ENCODE measurements around the gene NFKBIE. TPM values are rescaled to one million over a fixed set of nuclear protein-coding genes. Genes with fewer than 3 reads are reported as not detected.
A peak's percentile ranks its signal among the peaks of the same experiment; 100 is the strongest.

Gene NFKBIE
- total and polyA plus RNA-seq, 12 donors, result 1.5 to 8.7 (median 3.6) TPM

- Histone ChIP-seq H3K36me3 (no peaks in the 10 kb centered on the region), H3K27ac (no peak overlapping the region), H3K4me1 (peaks cover 0 to 10% (median 5%) of the 10 kb centered on the region in 9 donors), H3K9me3 (no peaks in the 10 kb centered on the region), H3K4me3 (no peak overlapping the region), H3K27me3 (peaks cover 23 to 92% (median 78%) of the 10 kb centered on the region in 7 donors)
- intact Hi-C loops (cut with DNase I), result no loop called here
- no peak for ATAC-seq
- DNase-seq, result no peak
- WGBS, 2 donors, result 29 to 59% methylated on average over 3 of the region's 3 CpGs
- TF ChIP-seq CTCF (IDR thresholded peaks at IDR 0.05), result no peak
These were observed 6.6 kb upstream of the NFKBIE start for GRCh38 chr6:44271914-44272313.

GRCh38 chr6:44271406-44271723 lies 6.0 kb upstream of the NFKBIE start:
- no peaks in the 10 kb centered on the region for H3K36me3 ChIP-seq
- H3K4me3 ChIP-seq, result no peak overlapping the region
- DNase-seq (no peak), ATAC-seq (no peak)
- intact Hi-C loops (cut with DNase I), result no loop called here
- H3K9me3 ChIP-seq, result no peaks in the 10 kb centered on the region
- WGBS, 2 donors, result 80 to 84% methylated on average over 6 of the region's 6 CpGs
- peaks cover 21 to 86% (median 72%) of the 10 kb centered on the region in 7 donors for H3K27me3 ChIP-seq
- no peak for TF ChIP-seq CTCF (IDR thresholded peaks at IDR 0.05)
- no peak overlapping the region for H3K27ac ChIP-seq
- H3K4me1 ChIP-seq, result peaks cover 0 to 10% (median 3%) of the 10 kb centered on the region in 9 donors

GRCh38 chr6:44270526-44271405 lies 5.4 kb upstream of the NFKBIE start:
- 3 to 16% methylated on average over 9 to 87 of the region's 90 CpGs for WGBS, 2 donors
- Histone ChIP-seq H3K27ac (no peak overlapping the region), H3K4me3 (peak overlapping the region in 9 of 10 donors; percentile 22 to 42 (median 31)), H3K27me3 (peaks cover 18 to 80% (median 66%) of the 10 kb centered on the region in 7 donors), H3K36me3 (no peaks in the 10 kb centered on the region), H3K4me1 (peaks cover 0 to 10% (median 3%) of the 10 kb centered on the region in 9 donors), H3K9me3 (no peaks in the 10 kb centered on the region)
- intact Hi-C loops (cut with DNase I), result no loop called here
- DNase-seq (no peak), ATAC-seq (no peak)
- no peak for TF ChIP-seq CTCF (IDR thresholded peaks at IDR 0.05)

GRCh38 chr6:44269921-44270525 lies 4.7 kb upstream of the NFKBIE start, which contains the start of gene TMEM151B:
Gene TMEM151B (plus strand): TSS chr6:44270450. CDS start chr6:44270743, 293 bp downstream.
- H3K27ac ChIP-seq, result no peak within 1 kb of the TSS
- TF ChIP-seq CTCF (IDR thresholded peaks at IDR 0.05), result no peak
- 10 to 37% methylated on average over 10 to 29 of the region's 29 CpGs for WGBS, 2 donors
- peak within 1 kb of the TSS in 9 of 10 donors; percentile 22 to 42 (median 31) for H3K4me3 ChIP-seq
- H3K9me3 ChIP-seq, result no peaks in the 10 kb centered on the region
- intact Hi-C loops (cut with DNase I), result loop anchor here (2.0 to 10.0 kb wide), 6 partner anchors 32 to 173 kb away; partner anchors contain the start of gene AARS2 (in 1 of the 10)
- H3K4me1 ChIP-seq, result peaks cover 0 to 7% (median 0%) of the 10 kb centered on the region in 9 donors
- DNase-seq (no peak), ATAC-seq (no peak)
- H3K36me3 ChIP-seq, result no peaks in the 10 kb centered on the region
- H3K27me3 ChIP-seq, result peaks cover 11 to 73% (median 59%) of the 10 kb centered on the region in 7 donors

All from heart right ventricle (tissue), 16 donors.